Right lobe of liver (tissue), 4 donors: ENCODE data around the gene KLHL22.

Experiments used
- POLR2A ChIP-seq: fragments of 450-650 bp; IDR thresholded peaks from one replicate; pipeline ENCODE4 v1.6.1; 2017; ENCODE audit warnings: antibody characterized with exemption, mild to moderate bottlenecking
- TF ChIP-seq, protein P1 (sequence below), 4 donors: fragments of 200-600 bp in 3 of 4; fragments of 450-650 bp in 1 of 4; IDR thresholded peaks; one replicate each; pipeline versions ENCODE4 v1.5.1 to v1.8.0; 2016 to 2022; ENCODE audit warnings: antibody characterized with exemption in 4 of 4, mild to moderate bottlenecking in 2 of 4
- donor health status: DM: no; HTN: no; CAD: no.
- donor health status: DM: no; HTN: no; CAD: no.
- donor health status: DM: no; HTN: yes; CAD: no.

DNA sequence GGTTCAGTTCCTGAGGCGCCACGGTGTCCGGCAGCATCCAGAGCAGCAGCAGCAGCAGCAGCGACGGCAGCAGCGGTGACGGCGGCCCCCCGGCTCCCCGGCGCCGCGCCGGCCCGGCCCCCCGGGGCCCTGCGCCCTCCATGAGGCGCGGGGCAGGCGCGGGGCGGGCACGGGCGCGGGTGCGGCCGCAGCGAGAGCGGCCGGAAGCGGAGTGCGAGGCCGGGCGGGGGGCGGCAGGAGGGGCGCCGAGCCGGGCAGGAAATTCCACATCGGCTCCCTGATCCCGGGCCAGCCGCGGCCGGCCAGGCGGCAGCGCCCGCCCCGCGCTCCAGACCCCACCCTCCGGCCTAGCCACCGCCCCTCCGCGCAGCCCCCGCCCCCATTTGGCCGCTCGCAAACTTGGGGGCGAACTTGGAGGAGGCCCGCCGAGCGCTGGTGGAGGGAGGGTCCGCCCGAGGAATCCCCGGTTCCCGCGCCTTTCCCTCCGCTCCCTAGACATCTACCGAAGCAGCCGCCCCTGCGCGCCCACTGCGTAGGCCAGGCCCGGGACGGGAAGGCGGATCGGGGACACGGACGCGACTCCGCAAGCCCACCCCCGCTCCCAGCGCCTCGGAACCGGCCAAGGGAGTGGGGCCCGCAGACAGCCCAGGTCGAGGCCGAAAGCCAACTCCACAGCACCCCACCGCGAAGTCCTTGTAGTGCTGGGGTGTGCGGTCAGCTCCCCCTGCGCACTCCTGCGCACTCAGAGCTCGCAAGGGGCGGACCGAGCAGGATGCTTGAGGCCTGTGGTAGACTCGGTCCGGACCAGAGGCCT lies 57.8 kb downstream of the KLHL22 start, which contains the start of gene SCARF2:
- TF ChIP-seq, protein P1, sequence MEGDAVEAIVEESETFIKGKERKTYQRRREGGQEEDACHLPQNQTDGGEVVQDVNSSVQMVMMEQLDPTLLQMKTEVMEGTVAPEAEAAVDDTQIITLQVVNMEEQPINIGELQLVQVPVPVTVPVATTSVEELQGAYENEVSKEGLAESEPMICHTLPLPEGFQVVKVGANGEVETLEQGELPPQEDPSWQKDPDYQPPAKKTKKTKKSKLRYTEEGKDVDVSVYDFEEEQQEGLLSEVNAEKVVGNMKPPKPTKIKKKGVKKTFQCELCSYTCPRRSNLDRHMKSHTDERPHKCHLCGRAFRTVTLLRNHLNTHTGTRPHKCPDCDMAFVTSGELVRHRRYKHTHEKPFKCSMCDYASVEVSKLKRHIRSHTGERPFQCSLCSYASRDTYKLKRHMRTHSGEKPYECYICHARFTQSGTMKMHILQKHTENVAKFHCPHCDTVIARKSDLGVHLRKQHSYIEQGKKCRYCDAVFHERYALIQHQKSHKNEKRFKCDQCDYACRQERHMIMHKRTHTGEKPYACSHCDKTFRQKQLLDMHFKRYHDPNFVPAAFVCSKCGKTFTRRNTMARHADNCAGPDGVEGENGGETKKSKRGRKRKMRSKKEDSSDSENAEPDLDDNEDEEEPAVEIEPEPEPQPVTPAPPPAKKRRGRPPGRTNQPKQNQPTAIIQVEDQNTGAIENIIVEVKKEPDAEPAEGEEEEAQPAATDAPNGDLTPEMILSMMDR (IDR thresholded peaks at IDR 0.05), result no peak
- no peak for TF ChIP-seq POLR2A
